ENCODE results near the gene SMAD4. TPM values are rescaled to one million over a fixed set of nuclear protein-coding genes. Genes with fewer than 3 reads are reported as not detected.

Gene SMAD4
- polyA plus RNA-seq, 3 donors: 21.0 to 34.0 (median 29.1) TPM

GRCh38 chr18:51128533-51128932, 98.5 kb downstream of the SMAD4 start:
- TF ChIP-seq, protein P1, sequence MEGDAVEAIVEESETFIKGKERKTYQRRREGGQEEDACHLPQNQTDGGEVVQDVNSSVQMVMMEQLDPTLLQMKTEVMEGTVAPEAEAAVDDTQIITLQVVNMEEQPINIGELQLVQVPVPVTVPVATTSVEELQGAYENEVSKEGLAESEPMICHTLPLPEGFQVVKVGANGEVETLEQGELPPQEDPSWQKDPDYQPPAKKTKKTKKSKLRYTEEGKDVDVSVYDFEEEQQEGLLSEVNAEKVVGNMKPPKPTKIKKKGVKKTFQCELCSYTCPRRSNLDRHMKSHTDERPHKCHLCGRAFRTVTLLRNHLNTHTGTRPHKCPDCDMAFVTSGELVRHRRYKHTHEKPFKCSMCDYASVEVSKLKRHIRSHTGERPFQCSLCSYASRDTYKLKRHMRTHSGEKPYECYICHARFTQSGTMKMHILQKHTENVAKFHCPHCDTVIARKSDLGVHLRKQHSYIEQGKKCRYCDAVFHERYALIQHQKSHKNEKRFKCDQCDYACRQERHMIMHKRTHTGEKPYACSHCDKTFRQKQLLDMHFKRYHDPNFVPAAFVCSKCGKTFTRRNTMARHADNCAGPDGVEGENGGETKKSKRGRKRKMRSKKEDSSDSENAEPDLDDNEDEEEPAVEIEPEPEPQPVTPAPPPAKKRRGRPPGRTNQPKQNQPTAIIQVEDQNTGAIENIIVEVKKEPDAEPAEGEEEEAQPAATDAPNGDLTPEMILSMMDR (IDR thresholded peaks at IDR 0.05): no peak

GRCh38 chr18:51132256-51132935, 102.4 kb downstream of the SMAD4 start:
- H3K4me3 ChIP-seq (replicated peaks in 1 of 3; ENCODE audit: low read depth in 2 of 3, low read length in 3 of 3): no peak overlapping the region
- no peaks in the 10 kb centered on the region for H3K4me1 Mint-ChIP-seq
- no peak overlapping the region for H3K27ac ChIP-seq (ENCODE audit: low read depth in 1 of 2, low read length in 2 of 2)
- H3K27ac Mint-ChIP-seq: no peak overlapping the region
- H3K4me2 ChIP-seq (replicated peaks; ENCODE audit: extremely low read depth, low read length, poor library complexity, severe bottlenecking): no peak overlapping the region
- H3K9me3 ChIP-seq (replicated peaks in 1 of 2; ENCODE audit: control insufficient read depth in 1 of 2, insufficient read depth in 1 of 2, low read length in 2 of 2): peaks cover 0 to 4% of the 10 kb centered on the region in 2 donors
- no peaks in the 10 kb centered on the region for H3K79me2 ChIP-seq (ENCODE audit: insufficient read depth, low read length)
- no peak for DNase-seq
- no peak overlapping the region for H3K4me3 Mint-ChIP-seq
- no peak overlapping the region for H2AFZ ChIP-seq (ENCODE audit: insufficient read depth, low read depth, low read length, poor library complexity, severe bottlenecking)
- no peaks in the 10 kb centered on the region for H3K36me3 Mint-ChIP-seq
- WGBS (ENCODE audit: insufficient coverage): 97% methylated on average over 5 of the region's 6 CpGs
- peaks cover 0 to 5% (median 0%) of the 10 kb centered on the region in 3 donors for H3K27me3 Mint-ChIP-seq (ENCODE audit: low read depth in 3 of 3)
- no peaks in the 10 kb centered on the region for H3K36me3 ChIP-seq (replicated peaks in 1 of 2; ENCODE audit: control insufficient read depth in 1 of 2, insufficient read depth in 2 of 2, low read length in 2 of 2)
- no peaks in the 10 kb centered on the region for H4K20me1 ChIP-seq (ENCODE audit: insufficient read depth, low read length)
- TF ChIP-seq, protein P1 (IDR thresholded peaks at IDR 0.05): no peak
- H3K4me1 ChIP-seq (ENCODE audit: control insufficient read depth in 1 of 2, insufficient read depth in 2 of 2, low read length in 2 of 2): no peaks in the 10 kb centered on the region
- H3K27me3 ChIP-seq (ENCODE audit: control insufficient read depth in 2 of 2, insufficient read depth in 2 of 2, low read length in 2 of 2): no peaks in the 10 kb centered on the region
- H3K9ac ChIP-seq (ENCODE audit: insufficient read depth, low read length, poor library complexity, severe bottlenecking): no peak overlapping the region
- intact Hi-C loops (cut with micrococcal nuclease): no loop called here
- H3K9me3 Mint-ChIP-seq: peaks cover 0 to 4% (median 2%) of the 10 kb centered on the region in 7 donors

More at GRCh38 chr18:51128533-51128932, 98.5 kb downstream of the SMAD4 start:
- H2AFZ ChIP-seq (ENCODE audit: insufficient read depth, low read depth, low read length, poor library complexity, severe bottlenecking): no peak overlapping the region
- H3K27ac Mint-ChIP-seq: no peak overlapping the region
- no peaks in the 10 kb centered on the region for H3K4me1 ChIP-seq (ENCODE audit: control insufficient read depth in 1 of 2, insufficient read depth in 2 of 2, low read length in 2 of 2)
- whole genome bisulfite sequencing (ENCODE audit: insufficient coverage): no CpG with 5 or more reads among the region's 4 CpGs
- no peaks in the 10 kb centered on the region for H3K36me3 ChIP-seq (replicated peaks in 1 of 2; ENCODE audit: control insufficient read depth in 1 of 2, insufficient read depth in 2 of 2, low read length in 2 of 2)
- peaks cover 0 to 4% of the 10 kb centered on the region in 2 donors for H3K9me3 ChIP-seq (replicated peaks in 1 of 2; ENCODE audit: control insufficient read depth in 1 of 2, insufficient read depth in 1 of 2, low read length in 2 of 2)
- no peaks in the 10 kb centered on the region for H3K27me3 ChIP-seq (ENCODE audit: control insufficient read depth in 2 of 2, insufficient read depth in 2 of 2, low read length in 2 of 2)
- no peak for DNase-seq
- H3K4me3 Mint-ChIP-seq: no peak overlapping the region
- no peaks in the 10 kb centered on the region for H3K36me3 Mint-ChIP-seq
- no peak overlapping the region for H3K9ac ChIP-seq (ENCODE audit: insufficient read depth, low read length, poor library complexity, severe bottlenecking)
- H3K4me3 ChIP-seq (replicated peaks in 1 of 3; ENCODE audit: low read depth in 2 of 3, low read length in 3 of 3): no peak overlapping the region
- no peaks in the 10 kb centered on the region for H3K79me2 ChIP-seq (ENCODE audit: insufficient read depth, low read length)
- intact Hi-C loops (cut with micrococcal nuclease): no loop called here
- H3K27ac ChIP-seq (ENCODE audit: low read depth in 1 of 2, low read length in 2 of 2): no peak overlapping the region
- no peaks in the 10 kb centered on the region for H3K4me1 Mint-ChIP-seq
- peaks cover 0 to 5% (median 3%) of the 10 kb centered on the region in 7 donors for H3K9me3 Mint-ChIP-seq
- no peak overlapping the region for H3K4me2 ChIP-seq (replicated peaks; ENCODE audit: extremely low read depth, low read length, poor library complexity, severe bottlenecking)
- peaks cover 1 to 4% (median 2%) of the 10 kb centered on the region in 3 donors for H3K27me3 Mint-ChIP-seq (ENCODE audit: low read depth in 3 of 3)
- no peaks in the 10 kb centered on the region for H4K20me1 ChIP-seq (ENCODE audit: insufficient read depth, low read length)
